ENCODE data around the gene TIE1.

- no peak for TF ChIP-seq POLR2A (IDR thresholded peaks at IDR 0.05)
- no peak for TF ChIP-seq CTCF (IDR thresholded peaks at IDR 0.05)
Observed at GRCh38 chr1:43276673-43277072, 24.1 kb upstream of the TIE1 start.

Measured in Peyer's patch (tissue), 4 donors.